Activated CD4-positive, alpha-beta T cell treated with anti-CD3 and anti-CD28 coated beads for 36 hours (primary cell): ENCODE data around the gene PDCD10. TPM values are rescaled to one million over a fixed set of nuclear protein-coding genes. Genes with fewer than 3 reads are reported as not detected.
A peak's percentile ranks its signal among the peaks of the same experiment; 100 is the strongest.

Experiments
- ATAC-seq: fragments of 200-7000 bp; cut with Tn5 transposase; one replicate; pipeline ENCODE4 v1.10.0; 2021; ENCODE audit warnings: mild to moderate bottlenecking, moderate library complexity
- CTCF ChIA-PET: fragments of 350-600 bp; sonication (Branson Sonifier 250); formaldehyde crosslinking; loops from one replicate; lab custom pipeline; 2021; ENCODE audit warnings: antibody characterized with exemption; lab: Charles Lee
- POLR2A ChIA-PET: fragments of 350-600 bp; sonication (Branson Sonifier 250); formaldehyde crosslinking; loops from one replicate; lab custom pipeline; 2021; ENCODE audit warnings: antibody characterized with exemption, inconsistent platforms; lab: Charles Lee
- DNase-seq: peaks from one replicate; pipeline ENCODE4 v3.0.0-alpha.2; 2020
- H3K27ac Mint-ChIP-seq: one replicate; pipeline ENCODE4 v1.8.0; 2021; ENCODE audit warnings: mixed read lengths
- H3K27me3 Mint-ChIP-seq: one replicate; pipeline ENCODE4 v1.8.0; 2021; ENCODE audit warnings: mixed read lengths
- H3K36me3 Mint-ChIP-seq: one replicate; pipeline ENCODE4 v1.8.0; 2021; ENCODE audit warnings: low read depth, mixed read lengths
- H3K4me1 Mint-ChIP-seq: one replicate; pipeline ENCODE4 v1.8.0; 2021; ENCODE audit warnings: mixed read lengths
- H3K4me3 Mint-ChIP-seq: one replicate; pipeline ENCODE4 v1.8.0; 2021; ENCODE audit warnings: mild to moderate bottlenecking, moderate library complexity, mixed read lengths
- H3K9me3 Mint-ChIP-seq: one replicate; pipeline ENCODE4 v1.8.0; 2021; ENCODE audit warnings: low read depth, mixed read lengths
- intact Hi-C, 2 experiments: fragments of 100-400 bp; cut with DNase I in 1 of 2; cut with micrococcal nuclease in 1 of 2; formaldehyde crosslinking; loops; one replicate each; pipeline versions ENCODE4 v1.14.2 to v1.15.1; 2022 to 2024; cut with DNase I, micrococcal nuclease
- total RNA-seq, 2 experiments: library from RNA; stranded (reverse); gene quantifications; one replicate each; pipeline ENCODE4 v1.2.3, GENCODE V29; 2021

PDCD10 gene
- total RNA-seq, result 100 to 1,000 TPM in 1 of 2 experiments, 10 to 100 TPM in 1; 95.4 to 118 TPM

- POLR2A ChIA-PET, result no interaction called here
- DNase-seq (peak; percentile 98), ATAC-seq (peak; percentile 88)
- CTCF ChIA-PET, result interaction anchor here (0.6 to 0.8 kb wide), 2 partner anchors 12 to 15 kb away, joined by 3 read pairs; no protein-coding TSS in a partner anchor
- H3K9me3 Mint-ChIP-seq, result no peaks in the 10 kb centered on the region
- H3K4me3 Mint-ChIP-seq, result no peak within 1 kb of the TSS
- H3K27ac Mint-ChIP-seq, result no peak within 1 kb of the TSS
- H3K4me1 Mint-ChIP-seq, result peaks cover 37% of the 10 kb centered on the region
- intact Hi-C loops, result loop anchor here (2.0 to 10.0 kb wide), 5 partner anchors 44 to 363 kb away; partner anchors contain the start of genes GOLIM4 (in 2 of the 2) and ZBBX (in 2 of the 2)
- no peaks in the 10 kb centered on the region for H3K27me3 Mint-ChIP-seq
- peaks cover 9% of the 10 kb centered on the region for H3K36me3 Mint-ChIP-seq
These were observed at the start of gene PDCD10 for GRCh38 chr3:167734498-167735232. Gene PDCD10 (minus strand): TSS chr3:167734892. CDS start chr3:167720157, 14,735 bp downstream.

- no peak for ATAC-seq
- no peak overlapping the region for H3K27ac Mint-ChIP-seq
- CTCF ChIA-PET, result no interaction called here
- H3K4me3 Mint-ChIP-seq, result no peak overlapping the region
- H3K9me3 Mint-ChIP-seq, result no peaks in the 10 kb centered on the region
- POLR2A ChIA-PET, result no interaction called here
- H3K4me1 Mint-ChIP-seq, result no peaks in the 10 kb centered on the region
- H3K27me3 Mint-ChIP-seq, result no peaks in the 10 kb centered on the region
- DNase-seq, result no peak
- no peaks in the 10 kb centered on the region for H3K36me3 Mint-ChIP-seq
- intact Hi-C loops, result no loop called here
These were observed 49.1 kb upstream of the PDCD10 start for GRCh38 chr3:167783781-167784180.

DNA sequence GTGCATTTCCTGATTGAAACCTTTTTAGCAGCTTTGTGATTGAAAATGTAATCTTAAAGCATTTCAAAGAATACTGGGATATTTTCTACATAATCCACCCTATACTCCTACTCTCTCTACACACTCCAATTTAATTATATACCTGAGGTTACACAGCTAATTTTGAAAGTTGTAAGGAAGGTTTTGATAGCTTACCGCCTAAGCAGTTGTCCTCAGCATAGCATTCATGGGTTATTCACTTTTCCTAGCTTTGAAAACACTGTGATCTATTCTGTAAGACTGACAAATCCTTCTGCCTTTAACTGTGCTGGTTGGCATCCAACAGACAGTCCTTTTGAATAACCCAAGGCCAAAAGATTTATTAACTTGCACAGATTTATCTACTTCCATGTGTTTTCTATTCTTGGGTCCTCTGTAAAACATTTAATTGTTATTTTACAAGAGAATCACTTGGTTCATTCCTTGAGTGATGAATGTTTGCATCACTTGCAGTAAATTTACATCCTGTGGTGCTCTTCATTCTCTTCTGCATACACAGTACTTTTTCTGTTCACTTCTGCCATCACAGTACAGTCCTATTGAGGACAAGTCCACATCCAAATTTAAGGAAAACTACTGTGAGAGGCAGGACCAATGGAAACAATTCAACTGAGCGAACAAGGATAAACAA lies 45.7 kb upstream of the PDCD10 start:
- ATAC-seq, result no peak
- Mint-ChIP-seq H3K4me1 (no peaks in the 10 kb centered on the region), H3K27ac (no peak overlapping the region), H3K36me3 (no peaks in the 10 kb centered on the region), H3K4me3 (no peak overlapping the region), H3K9me3 (peaks cover 6% of the 10 kb centered on the region), H3K27me3 (no peaks in the 10 kb centered on the region)
- intact Hi-C loops, result no loop called here
- POLR2A ChIA-PET, result no interaction called here
- no peak for DNase-seq
- CTCF ChIA-PET, result no interaction called here

DNA sequence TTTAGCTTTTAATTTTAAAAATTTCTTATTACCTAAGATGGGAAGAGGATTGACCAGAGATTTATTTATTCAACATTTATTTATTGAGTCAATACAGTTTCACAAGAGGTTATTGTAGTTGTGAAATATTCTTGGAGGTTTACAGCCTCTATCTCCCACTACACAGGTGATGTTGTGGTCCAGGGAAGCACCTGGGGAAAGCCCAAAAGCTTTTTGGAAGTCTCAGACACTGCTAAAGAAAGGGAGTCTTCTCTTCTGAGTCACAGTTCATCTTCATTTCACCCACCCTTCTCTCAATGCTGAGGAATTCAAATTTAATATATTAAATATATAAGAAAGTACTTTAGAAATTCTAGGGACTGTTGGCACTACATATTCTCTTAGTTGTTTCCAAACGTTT lies 42.7 kb upstream of the PDCD10 start:
- DNase-seq, result no peak
- Mint-ChIP-seq H3K9me3 (peaks cover 6% of the 10 kb centered on the region), H3K4me1 (no peaks in the 10 kb centered on the region)

GRCh38 chr3:167776066-167776685 lies 41.5 kb upstream of the PDCD10 start:
- ChIA-PET CTCF (interaction anchor here (0.6 kb wide), 1 partner anchor 26 kb away, joined by 3 read pairs; no protein-coding TSS in a partner anchor), POLR2A (no interaction called here)
- Mint-ChIP-seq H3K9me3 (peaks cover 6% of the 10 kb centered on the region), H3K27me3 (no peaks in the 10 kb centered on the region), H3K36me3 (no peaks in the 10 kb centered on the region), H3K4me3 (no peak overlapping the region), H3K27ac (no peak overlapping the region), H3K4me1 (no peaks in the 10 kb centered on the region)
- intact Hi-C loops, result no loop called here
- ATAC-seq (no peak), DNase-seq (no peak)

More for the DNA sequence above, 42.7 kb upstream of the PDCD10 start:
- H3K4me3 Mint-ChIP-seq, result no peak overlapping the region
- H3K27ac Mint-ChIP-seq, result no peak overlapping the region
- ATAC-seq, result peak; percentile 33
- intact Hi-C loops, result no loop called here
- ChIA-PET CTCF (no interaction called here), POLR2A (no interaction called here)
- H3K27me3 Mint-ChIP-seq, result no peaks in the 10 kb centered on the region
- no peaks in the 10 kb centered on the region for H3K36me3 Mint-ChIP-seq

DNA sequence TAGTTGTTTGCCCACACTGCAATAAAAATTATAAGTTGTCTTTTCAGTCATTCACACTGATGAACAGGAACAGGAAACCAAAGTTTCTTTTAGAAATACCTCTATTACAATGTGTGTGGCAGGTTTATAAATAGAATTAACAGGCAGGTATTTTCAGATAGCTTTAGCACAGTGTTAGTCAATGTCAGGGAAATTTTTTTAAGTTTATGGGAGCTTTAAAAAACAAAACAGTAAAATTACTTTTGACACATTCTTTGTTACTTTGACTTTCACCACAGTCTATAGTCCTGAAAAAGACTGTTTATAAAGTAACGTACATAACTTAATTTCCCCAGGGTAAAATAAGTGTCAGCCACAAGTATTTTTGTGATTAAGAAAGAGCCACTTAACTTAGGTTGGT lies 38.9 kb upstream of the PDCD10 start:
- H3K36me3 Mint-ChIP-seq, result no peaks in the 10 kb centered on the region
- ChIA-PET POLR2A (no interaction called here), CTCF (interaction anchor here (0.9 kb wide), 1 partner anchor 13 kb away, joined by 3 read pairs; no protein-coding TSS in a partner anchor)
- DNase-seq, result no peak
- H3K27ac Mint-ChIP-seq, result no peak overlapping the region
- no peak for ATAC-seq
- H3K4me3 Mint-ChIP-seq, result no peak overlapping the region
- H3K9me3 Mint-ChIP-seq, result peaks cover 6% of the 10 kb centered on the region
- H3K4me1 Mint-ChIP-seq, result no peaks in the 10 kb centered on the region
- intact Hi-C loops, result no loop called here
- no peaks in the 10 kb centered on the region for H3K27me3 Mint-ChIP-seq

GRCh38 chr3:167772992-167773391 lies 38.3 kb upstream of the PDCD10 start:
- CTCF ChIA-PET, result interaction anchor here (0.9 kb wide), 1 partner anchor 12 kb away, joined by 3 read pairs; no protein-coding TSS in a partner anchor
- Mint-ChIP-seq H3K27me3 (no peaks in the 10 kb centered on the region), H3K36me3 (no peaks in the 10 kb centered on the region), H3K27ac (no peak overlapping the region), H3K9me3 (no peaks in the 10 kb centered on the region), H3K4me3 (no peak overlapping the region), H3K4me1 (no peaks in the 10 kb centered on the region)
- no peak for DNase-seq
- POLR2A ChIA-PET, result no interaction called here
- no peak for ATAC-seq
- intact Hi-C loops, result no loop called here

DNA sequence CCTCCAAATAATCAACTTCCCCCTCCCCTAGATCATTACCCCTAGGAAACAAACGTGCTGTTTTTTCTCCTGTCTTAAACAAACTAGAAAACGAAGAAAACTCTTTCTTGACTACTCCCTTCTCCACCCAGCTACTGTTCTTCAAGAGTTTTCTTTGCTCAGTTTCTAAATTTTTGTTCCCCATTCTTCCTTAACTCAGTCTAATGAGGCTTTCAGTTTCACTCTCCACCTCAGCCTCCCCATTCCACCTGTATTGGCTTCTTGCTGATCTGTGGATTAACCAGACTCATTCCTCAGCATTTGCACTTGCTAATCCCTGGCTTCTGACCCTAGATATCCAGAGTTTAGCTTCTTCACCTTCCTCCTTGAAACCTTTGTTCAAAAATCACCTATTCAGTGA lies 27.6 kb upstream of the PDCD10 start:
- Mint-ChIP-seq H3K36me3 (no peaks in the 10 kb centered on the region), H3K4me3 (no peak overlapping the region), H3K9me3 (no peaks in the 10 kb centered on the region), H3K27ac (no peak overlapping the region), H3K27me3 (peaks cover 2% of the 10 kb centered on the region), H3K4me1 (no peaks in the 10 kb centered on the region)
- ATAC-seq (no peak), DNase-seq (no peak)
- intact Hi-C loops, result no loop called here
- ChIA-PET POLR2A (no interaction called here), CTCF (no interaction called here)

- ChIA-PET CTCF (interaction anchor here (0.8 to 1.0 kb wide), 2 partner anchors 12 to 77 kb away, joined by 3 read pairs; no protein-coding TSS in a partner anchor), POLR2A (no interaction called here)
- H3K36me3 Mint-ChIP-seq, result no peaks in the 10 kb centered on the region
- no peak overlapping the region for H3K4me3 Mint-ChIP-seq
- intact Hi-C loops, result no loop called here
- no peak overlapping the region for H3K27ac Mint-ChIP-seq
- H3K9me3 Mint-ChIP-seq, result no peaks in the 10 kb centered on the region
- H3K27me3 Mint-ChIP-seq, result peaks cover 2% of the 10 kb centered on the region
- ATAC-seq (no peak), DNase-seq (no peak)
- H3K4me1 Mint-ChIP-seq, result no peaks in the 10 kb centered on the region
These were observed 26.6 kb upstream of the PDCD10 start for GRCh38 chr3:167761302-167761701.

DNA sequence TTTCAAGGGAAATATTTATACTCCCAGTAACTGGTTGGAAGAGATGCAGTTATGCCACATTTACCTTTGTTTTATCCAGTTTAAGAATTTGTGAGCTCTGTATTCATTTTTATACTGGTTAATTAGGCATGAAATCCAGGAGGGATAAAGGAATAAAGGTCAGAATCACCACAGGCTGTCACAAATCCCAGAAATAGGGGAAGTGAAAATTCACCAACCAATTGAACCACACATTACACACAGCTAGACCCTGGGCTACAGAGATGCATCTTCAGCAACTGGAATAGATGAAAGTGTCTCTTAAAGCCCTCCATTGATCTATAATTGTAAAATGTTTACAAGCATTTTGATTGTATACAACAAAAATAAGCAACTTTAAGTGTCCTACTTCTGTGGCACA lies 19.4 kb upstream of the PDCD10 start:
- Mint-ChIP-seq H3K27ac (no peak overlapping the region), H3K9me3 (no peaks in the 10 kb centered on the region), H3K27me3 (no peaks in the 10 kb centered on the region), H3K4me3 (no peak overlapping the region), H3K36me3 (no peaks in the 10 kb centered on the region), H3K4me1 (peaks cover 7% of the 10 kb centered on the region)
- ATAC-seq, result no peak
- POLR2A ChIA-PET, result no interaction called here
- CTCF ChIA-PET, result interaction anchor here (1.0 kb wide), 1 partner anchor 15 kb away, joined by 3 read pairs; no protein-coding TSS in a partner anchor
- DNase-seq, result no peak
- intact Hi-C loops, result no loop called here

DNA sequence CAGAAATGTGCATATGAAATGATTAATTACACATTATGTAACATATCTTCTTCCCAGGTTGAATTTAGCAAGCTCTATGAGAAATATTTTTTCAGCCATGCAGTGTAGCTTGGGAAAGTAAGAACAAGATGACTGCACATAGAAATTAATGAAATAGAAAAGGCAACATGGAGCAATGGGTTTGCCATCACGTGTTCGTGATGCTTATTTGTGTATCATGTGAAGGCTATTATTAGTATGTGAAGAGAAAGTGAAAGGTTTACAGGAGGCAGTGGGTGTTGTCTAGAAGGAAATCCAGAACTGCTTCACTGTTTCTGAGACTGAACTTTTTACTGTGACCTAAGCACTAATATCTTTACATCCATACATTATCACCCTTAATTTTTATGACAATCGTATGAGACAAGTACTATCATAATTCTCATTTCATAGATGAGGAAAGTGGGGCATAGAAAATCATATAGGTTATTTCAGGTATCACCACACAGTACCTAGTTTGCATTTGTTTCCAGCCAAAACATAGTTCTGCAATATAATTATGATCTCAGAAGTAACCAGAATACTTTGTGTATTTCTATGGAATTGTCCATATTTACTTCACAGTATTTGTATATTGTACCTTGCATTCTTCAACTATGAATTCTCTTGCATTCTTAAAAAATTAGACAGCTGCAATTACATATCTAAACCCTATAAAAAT lies 15.7 kb upstream of the PDCD10 start:
- CTCF ChIA-PET, result interaction anchor here (0.6 to 1.8 kb wide), 7 partner anchors 8 to 32 kb away, joined by 3 to 5 read pairs (median 3); partner anchors contain the start of gene SERPINI1
- Mint-ChIP-seq H3K4me1 (peaks cover 7% of the 10 kb centered on the region), H3K27me3 (no peaks in the 10 kb centered on the region), H3K9me3 (no peaks in the 10 kb centered on the region), H3K4me3 (no peak overlapping the region), H3K36me3 (no peaks in the 10 kb centered on the region), H3K27ac (no peak overlapping the region)
- POLR2A ChIA-PET, result interaction anchor here (1.1 kb wide), 1 partner anchor 15 kb away, joined by 3 read pairs; the partner anchor contains the start of gene SERPINI1
- ATAC-seq (peak; percentile 72), DNase-seq (no peak)
- intact Hi-C loops, result no loop called here
